Fibroblast of lung (primary cell): Measurements from ENCODE around the gene SUGCT. TPM values are rescaled to one million over a fixed set of nuclear protein-coding genes. Genes with fewer than 3 reads are reported as not detected.

ENCODE experiments used
- DNase-seq, 2 donors: peaks; one replicate each; pipeline versions ENCODE4 v3.0.0 to v3.0.0-alpha.2; 2010; ENCODE audit warnings: low read depth in 2 of 2
- H2AFZ ChIP-seq: 2 replicates; pipeline ENCODE4 v1.5.1; 2012; ENCODE audit warnings: low read length, control low read depth, inconsistent platforms
- H3K27ac ChIP-seq: 2 replicates; pipeline ENCODE4 v1.5.1; 2011; ENCODE audit warnings: low read length, control low read depth; ENCODE audit not compliant: insufficient read depth
- H3K27me3 ChIP-seq: 2 replicates; pipeline ENCODE4 v1.5.1; 2011; ENCODE audit warnings: mild to moderate bottlenecking, low read length; ENCODE audit not compliant: control insufficient read depth, insufficient read depth
- H3K36me3 ChIP-seq: 2 replicates; pipeline ENCODE4 v1.5.1; 2011; ENCODE audit warnings: low read length; ENCODE audit not compliant: control insufficient read depth, insufficient read depth
- H3K4me1 ChIP-seq: 2 replicates; pipeline ENCODE4 v1.5.1; 2011; ENCODE audit warnings: low read length; ENCODE audit not compliant: control insufficient read depth, insufficient read depth; ENCODE audit errors: extremely low read depth
- H3K4me2 ChIP-seq: 2 replicates; pipeline ENCODE4 v1.5.1; 2011; ENCODE audit warnings: low read length, control low read depth; ENCODE audit not compliant: insufficient read depth; ENCODE audit errors: extremely low read depth
- H3K4me3 ChIP-seq, 4 experiments: fragments of 200-600 bp in 1 of 4; sonication (generic) in 1 of 4; replicated peaks in 1 of 4; 2 replicates each; pipeline ENCODE4 v1.5.1; 2011 to 2016; ENCODE audit warnings: low read length in 4 of 4, low read depth in 3 of 4, mild to moderate bottlenecking in 3 of 4, control low read depth in 2 of 4, inconsistent platforms in 1 of 4, mixed read lengths in 1 of 4; ENCODE audit not compliant: insufficient read depth in 1 of 4; ENCODE audit errors: control extremely low read depth in 1 of 4
- H3K79me2 ChIP-seq: 2 replicates; pipeline ENCODE4 v1.5.1; 2012; ENCODE audit warnings: mild to moderate bottlenecking, low read length, inconsistent platforms; ENCODE audit not compliant: control insufficient read depth, insufficient read depth
- H3K9ac ChIP-seq: 2 replicates; pipeline ENCODE4 v1.5.1; 2011; ENCODE audit warnings: mild to moderate bottlenecking, low read length, control low read depth; ENCODE audit not compliant: insufficient read depth
- H3K9me3 ChIP-seq: 2 replicates; pipeline ENCODE4 v1.5.1; 2012; ENCODE audit warnings: low read depth, low read length; ENCODE audit not compliant: control insufficient read depth, insufficient read depth
- H4K20me1 ChIP-seq: 2 replicates; pipeline ENCODE4 v1.5.1; 2011; ENCODE audit warnings: low read length; ENCODE audit not compliant: control insufficient read depth, insufficient read depth; ENCODE audit errors: extremely low read depth
- EZH2 ChIP-seq: IDR thresholded peaks from 2 replicates; pipeline ENCODE4 v1.5.1; 2012; ENCODE audit warnings: low read length, control low read depth, mild to moderate bottlenecking; ENCODE audit errors: missing control alignments
- polyA plus RNA-seq, 2 donors: library from polyadenylated mRNA; depleted of rRNA in 1 of 2; stranded (reverse) in 1 of 2; unstranded in 1 of 2; fragments of >200 nt; gene quantifications; 2 replicates each; pipeline ENCODE4 v1.2.1, GENCODE V29; 2011 to 2012; ENCODE audit warnings: missing spikeins in 1 of 2
- total RNA-seq: library from RNA; depleted of rRNA; stranded (reverse); fragments of >200 nt; gene quantifications from 2 replicates; pipeline ENCODE4 v1.2.1, GENCODE V29; 2014
- TF ChIP-seq, protein P1 (sequence below), 2 donors: IDR thresholded peaks in 1 of 2; conservative IDR thresholded peaks in 1 of 2; 1 replicate in 1 of 2; 2 replicates in 1 of 2; pipeline ENCODE4 v1.5.1; 2011 to 2012; ENCODE audit warnings: low read length in 2 of 2, control low read depth in 1 of 2, inconsistent platforms in 1 of 2, low read depth in 1 of 2, mild to moderate bottlenecking in 1 of 2

The SUGCT gene
- total and polyA plus RNA-seq, 2 donors (not counting 1 experiment from before 2014, with no cell fraction given) = 8.4 to 16.5 TPM

DNA sequence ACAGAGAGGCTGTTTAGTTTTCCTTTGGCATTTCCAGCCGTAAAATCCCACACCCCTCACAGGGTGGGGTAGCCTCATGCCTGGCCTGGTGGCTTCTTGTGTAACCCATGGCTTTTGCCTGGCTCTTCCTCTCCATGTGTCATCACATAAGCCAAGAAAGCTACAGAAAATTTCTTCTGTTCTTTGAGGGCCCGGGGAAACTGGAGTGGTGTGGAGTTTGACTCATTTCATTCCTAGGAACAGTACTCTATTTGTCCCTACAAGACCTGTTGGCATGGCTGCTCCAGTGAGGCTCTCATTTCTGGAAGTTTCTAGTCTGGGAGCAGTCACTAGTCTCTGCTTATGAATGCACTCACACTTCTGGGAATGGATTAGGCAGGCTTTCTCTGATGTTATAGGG lies 523.9 kb downstream of the SUGCT start:
- no peaks in the 10 kb centered on the region for H4K20me1 ChIP-seq
- no peak overlapping the region for H3K4me2 ChIP-seq
- TF ChIP-seq, protein P1, sequence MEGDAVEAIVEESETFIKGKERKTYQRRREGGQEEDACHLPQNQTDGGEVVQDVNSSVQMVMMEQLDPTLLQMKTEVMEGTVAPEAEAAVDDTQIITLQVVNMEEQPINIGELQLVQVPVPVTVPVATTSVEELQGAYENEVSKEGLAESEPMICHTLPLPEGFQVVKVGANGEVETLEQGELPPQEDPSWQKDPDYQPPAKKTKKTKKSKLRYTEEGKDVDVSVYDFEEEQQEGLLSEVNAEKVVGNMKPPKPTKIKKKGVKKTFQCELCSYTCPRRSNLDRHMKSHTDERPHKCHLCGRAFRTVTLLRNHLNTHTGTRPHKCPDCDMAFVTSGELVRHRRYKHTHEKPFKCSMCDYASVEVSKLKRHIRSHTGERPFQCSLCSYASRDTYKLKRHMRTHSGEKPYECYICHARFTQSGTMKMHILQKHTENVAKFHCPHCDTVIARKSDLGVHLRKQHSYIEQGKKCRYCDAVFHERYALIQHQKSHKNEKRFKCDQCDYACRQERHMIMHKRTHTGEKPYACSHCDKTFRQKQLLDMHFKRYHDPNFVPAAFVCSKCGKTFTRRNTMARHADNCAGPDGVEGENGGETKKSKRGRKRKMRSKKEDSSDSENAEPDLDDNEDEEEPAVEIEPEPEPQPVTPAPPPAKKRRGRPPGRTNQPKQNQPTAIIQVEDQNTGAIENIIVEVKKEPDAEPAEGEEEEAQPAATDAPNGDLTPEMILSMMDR (conservative IDR thresholded peaks at IDR 0.05 in 1 of 2, IDR thresholded peaks at IDR 0.05 in 1 of 2; ENCODE audit: low read depth in 1 of 2, low read length in 2 of 2) = no peak
- TF ChIP-seq EZH2 = no peak
- H3K27ac ChIP-seq = no peak overlapping the region
- H3K4me1 ChIP-seq = peaks cover 4% of the 10 kb centered on the region
- no peaks in the 10 kb centered on the region for H3K79me2 ChIP-seq
- no peaks in the 10 kb centered on the region for H3K27me3 ChIP-seq
- DNase-seq = peak in 1 of 2 donors; percentile 50
- no peaks in the 10 kb centered on the region for H3K36me3 ChIP-seq
- H3K4me3 ChIP-seq = no peak overlapping the region
- no peaks in the 10 kb centered on the region for H3K9me3 ChIP-seq
- no peak overlapping the region for H3K9ac ChIP-seq
- H2AFZ ChIP-seq = no peak overlapping the region

DNA sequence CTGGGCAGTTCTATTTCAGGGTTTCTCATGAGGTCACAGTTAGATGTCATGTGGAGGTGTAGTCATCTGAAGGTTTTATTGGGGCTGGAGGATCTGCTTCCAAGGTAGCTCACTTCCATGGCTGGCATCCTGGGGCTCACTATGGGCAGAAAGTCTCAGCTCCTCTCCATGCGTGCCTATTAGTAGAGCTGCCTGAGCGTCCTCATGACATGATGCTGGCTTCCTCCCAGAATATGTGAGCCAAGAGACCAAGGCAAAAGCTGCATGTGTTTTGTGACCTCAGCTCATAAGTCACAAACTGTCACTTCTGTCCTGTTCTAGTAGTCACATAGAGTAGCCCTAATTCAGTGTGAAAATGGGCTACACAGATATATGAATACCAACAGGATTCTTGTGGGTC lies 524.4 kb downstream of the SUGCT start:
- Histone ChIP-seq H4K20me1 (no peaks in the 10 kb centered on the region), H3K4me1 (peaks cover 4% of the 10 kb centered on the region), H3K36me3 (no peaks in the 10 kb centered on the region), H3K4me3 (no peak overlapping the region), H3K27me3 (no peaks in the 10 kb centered on the region), H3K4me2 (no peak overlapping the region), H2AFZ (no peak overlapping the region), H3K27ac (no peak overlapping the region), H3K9ac (no peak overlapping the region), H3K9me3 (no peaks in the 10 kb centered on the region), H3K79me2 (no peaks in the 10 kb centered on the region)
- TF ChIP-seq, protein P1 (conservative IDR thresholded peaks at IDR 0.05 in 1 of 2, IDR thresholded peaks at IDR 0.05 in 1 of 2; ENCODE audit: low read depth in 1 of 2, low read length in 2 of 2) = no peak
- DNase-seq = no peak

DNA sequence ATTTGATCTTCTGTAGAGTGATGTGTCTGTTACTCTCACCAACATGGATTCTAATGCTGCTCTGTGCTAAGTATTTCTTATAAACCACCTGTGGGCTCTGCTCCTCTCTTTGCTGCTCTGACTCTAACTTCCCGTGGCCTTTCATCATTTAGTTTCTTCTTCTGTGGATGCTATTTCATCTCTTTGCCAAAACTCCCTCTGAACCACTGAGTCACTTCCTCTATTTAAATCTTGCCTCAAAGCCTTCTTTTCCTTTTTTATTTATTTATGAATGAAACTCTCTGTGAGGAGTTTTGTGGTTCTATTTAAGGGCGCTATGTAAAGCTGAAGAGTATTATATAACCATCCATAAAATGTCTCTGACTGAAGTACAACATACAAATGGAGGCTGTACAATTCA lies 538.5 kb downstream of the SUGCT start:
- Histone ChIP-seq H3K27ac (no peak overlapping the region), H3K9me3 (no peaks in the 10 kb centered on the region), H3K27me3 (no peaks in the 10 kb centered on the region), H3K79me2 (no peaks in the 10 kb centered on the region), H2AFZ (no peak overlapping the region), H3K4me1 (no peaks in the 10 kb centered on the region), H4K20me1 (no peaks in the 10 kb centered on the region), H3K36me3 (no peaks in the 10 kb centered on the region), H3K9ac (no peak overlapping the region), H3K4me3 (no peak overlapping the region), H3K4me2 (no peak overlapping the region)
- TF ChIP-seq EZH2 = no peak
- TF ChIP-seq, protein P1 (conservative IDR thresholded peaks at IDR 0.05 in 1 of 2, IDR thresholded peaks at IDR 0.05 in 1 of 2; ENCODE audit: low read depth in 1 of 2, low read length in 2 of 2) = no peak
- DNase-seq = peak; percentile 76 to 87
